Endometrium (tissue), 2 donors: ENCODE measurements around the gene ABCA4.
A peak's percentile ranks its signal among the peaks of the same experiment; 100 is the strongest.

Source experiments
- FAIRE-seq: peaks from 2 replicates; lab custom pipeline; 2012; peaks lifted over from hg19 to GRCh38; lab: Jason Lieb, UNC
- donor health status: control.
- donor health status: control.

Gene ABCA4

DNA sequence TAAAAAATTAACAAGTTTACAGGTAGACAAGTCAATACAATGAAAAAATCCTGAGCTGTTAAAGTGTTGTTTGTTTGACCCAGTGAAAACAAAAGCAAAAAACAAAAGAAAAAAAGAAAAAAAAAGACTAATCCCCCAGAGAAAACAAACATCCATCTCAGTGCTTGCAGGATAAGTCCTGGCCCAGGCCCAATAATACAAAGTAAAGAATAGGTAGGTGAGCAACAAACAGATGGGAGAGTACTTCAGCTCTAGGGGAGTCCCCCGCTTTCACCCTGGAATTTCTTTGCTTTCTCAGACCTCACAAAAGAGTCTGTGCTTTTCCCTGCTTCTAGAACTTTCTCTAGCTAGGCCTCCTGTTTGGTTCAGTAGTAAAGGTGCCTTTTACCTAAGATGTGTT is 70.3 kb downstream of the ABCA4 start:
- no peak for FAIRE-seq

DNA sequence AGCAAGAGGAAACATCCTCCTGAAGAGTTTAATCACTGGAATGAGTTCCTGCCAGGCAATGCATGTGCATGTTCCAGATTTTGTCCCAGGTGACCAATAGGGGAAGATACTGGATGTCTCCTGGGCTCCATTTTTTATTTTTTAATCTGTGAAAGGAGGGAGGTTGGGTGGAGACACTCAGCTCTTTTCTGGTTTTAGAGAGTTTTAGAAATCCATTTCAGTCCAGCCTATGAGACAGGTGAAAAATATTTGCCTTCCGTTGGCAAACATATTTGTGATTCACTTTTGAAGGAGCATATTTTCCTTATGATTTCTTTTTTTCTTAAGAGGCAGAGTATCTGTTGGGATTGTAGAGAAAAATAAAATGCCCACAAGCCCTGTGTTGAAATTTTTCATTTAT is 70.7 kb downstream of the ABCA4 start:
- no peak for FAIRE-seq

DNA sequence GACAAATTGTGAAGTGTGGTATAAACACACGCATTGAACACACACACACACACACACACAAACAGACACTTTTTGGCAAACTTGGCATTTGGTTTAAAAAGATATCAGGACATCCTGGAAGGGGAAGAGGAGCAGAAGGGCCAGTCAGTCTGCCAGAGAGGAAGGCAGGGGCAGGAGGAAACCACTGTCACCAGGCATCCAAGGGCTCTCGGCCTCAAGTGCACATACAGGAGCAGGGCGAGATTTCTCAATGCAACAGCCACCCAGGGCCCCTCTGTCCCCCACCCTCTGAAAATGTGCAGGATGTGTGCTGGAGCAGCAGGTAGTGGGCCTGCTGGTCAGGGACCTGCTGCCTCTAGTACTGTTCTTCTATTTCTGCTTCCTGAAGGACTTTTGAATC is 71.2 kb downstream of the ABCA4 start:
- FAIRE-seq, result no peak

DNA sequence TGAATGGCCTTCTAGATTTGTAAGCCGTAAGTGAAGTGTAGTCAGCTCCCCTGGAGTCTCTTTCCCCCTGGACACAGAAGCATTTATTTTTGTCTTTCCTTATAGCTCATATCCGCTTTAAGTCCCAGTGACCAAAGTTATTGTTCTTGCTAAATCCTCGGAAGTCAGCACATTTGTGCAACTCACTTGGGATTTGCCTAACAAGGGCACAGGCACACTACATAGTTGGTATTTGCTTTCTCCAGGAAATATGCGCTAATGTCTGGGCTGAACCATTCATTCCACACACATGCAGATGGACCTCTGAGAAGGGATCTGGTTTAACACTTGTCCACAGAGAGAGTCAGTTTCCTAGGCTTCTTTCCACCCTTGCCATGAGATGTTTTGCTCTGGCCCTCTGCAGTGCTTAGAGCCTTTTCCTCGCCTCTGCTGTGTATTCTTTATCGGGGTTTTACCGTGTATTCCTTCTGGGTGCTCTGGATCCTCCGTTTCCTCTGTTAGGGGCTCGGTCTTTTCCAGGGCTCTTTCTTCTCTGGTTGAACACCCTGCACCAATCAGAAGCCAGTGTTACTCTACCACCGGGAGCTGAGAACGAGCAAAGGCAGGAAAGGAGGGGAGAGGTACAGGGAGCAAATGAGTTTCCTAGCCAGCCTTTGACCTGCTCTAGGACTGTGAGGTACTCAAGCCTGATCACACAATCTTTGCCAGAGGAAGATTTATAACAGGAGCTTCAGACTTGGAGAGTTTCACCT is 72.4 kb downstream of the ABCA4 start:
- FAIRE-seq, result no peak

DNA sequence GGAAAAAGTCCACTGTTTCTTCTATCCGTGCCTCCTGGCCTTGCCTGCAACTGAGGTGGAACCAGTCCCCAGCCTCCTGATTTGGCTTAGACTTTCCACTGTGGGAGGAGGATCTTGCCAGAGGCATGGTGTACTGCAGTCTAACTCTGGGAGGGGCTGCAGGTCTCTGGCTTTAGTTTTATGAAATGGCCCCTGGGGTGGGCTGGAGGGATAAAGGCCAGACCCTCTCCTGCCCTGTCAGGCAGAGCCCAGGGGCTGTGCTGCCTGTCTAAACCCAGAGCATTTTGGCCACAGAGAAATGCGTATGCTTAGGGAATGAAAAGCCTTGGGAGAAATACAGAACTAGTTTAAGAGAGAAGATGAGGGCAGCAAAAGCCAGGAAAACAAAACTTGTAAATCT is 73.0 kb downstream of the ABCA4 start:
- no peak for FAIRE-seq

DNA sequence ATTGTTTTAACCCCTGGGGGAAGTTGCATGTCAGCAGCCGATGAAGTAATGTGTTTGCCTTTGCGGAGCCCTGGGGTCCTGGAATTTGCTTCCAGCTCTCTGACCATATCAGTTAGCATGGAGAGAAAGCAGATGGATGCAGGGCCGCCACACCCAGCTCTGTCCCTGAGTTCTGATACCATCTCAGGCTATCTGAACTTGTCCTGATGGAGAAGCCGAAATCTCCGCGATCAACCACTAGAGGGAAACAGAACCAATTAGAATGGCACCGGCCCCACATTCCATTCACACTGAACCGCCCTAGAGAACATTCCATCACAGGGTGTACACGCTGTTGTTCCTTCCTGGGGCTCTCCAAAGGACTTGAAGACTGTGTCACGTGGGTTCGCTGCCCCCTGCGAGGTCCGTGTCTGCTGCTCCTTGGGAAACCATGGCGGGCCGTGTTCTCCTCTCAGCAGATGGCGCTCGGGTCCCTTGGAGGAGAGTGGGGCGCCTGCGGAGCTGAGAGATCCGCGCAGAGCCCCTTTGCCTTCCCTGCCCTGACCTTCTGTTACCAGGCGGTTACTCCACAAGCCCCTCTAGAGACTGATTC is 75.4 kb downstream of the ABCA4 start:
- peak; percentile 81 for FAIRE-seq

DNA sequence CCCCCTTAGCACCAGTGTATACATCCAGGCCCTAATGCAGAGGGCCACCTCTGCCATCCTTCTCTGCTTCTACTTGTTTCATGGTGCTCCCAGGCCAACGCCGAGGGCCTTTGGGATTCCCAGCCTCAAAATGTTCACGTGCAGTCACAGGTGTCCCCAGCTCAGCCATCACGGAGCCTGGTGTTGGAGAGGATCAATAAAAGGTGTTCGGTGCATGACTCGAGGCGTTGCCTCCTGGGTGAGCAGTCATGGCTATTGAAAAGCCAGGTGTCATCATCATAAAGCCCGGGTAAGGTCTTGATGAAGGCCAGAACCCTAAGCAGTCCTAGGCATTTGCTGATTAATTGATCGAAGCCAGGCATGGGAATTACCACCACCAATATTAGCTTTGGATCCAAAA is 76.1 kb downstream of the ABCA4 start:
- no peak for FAIRE-seq

DNA sequence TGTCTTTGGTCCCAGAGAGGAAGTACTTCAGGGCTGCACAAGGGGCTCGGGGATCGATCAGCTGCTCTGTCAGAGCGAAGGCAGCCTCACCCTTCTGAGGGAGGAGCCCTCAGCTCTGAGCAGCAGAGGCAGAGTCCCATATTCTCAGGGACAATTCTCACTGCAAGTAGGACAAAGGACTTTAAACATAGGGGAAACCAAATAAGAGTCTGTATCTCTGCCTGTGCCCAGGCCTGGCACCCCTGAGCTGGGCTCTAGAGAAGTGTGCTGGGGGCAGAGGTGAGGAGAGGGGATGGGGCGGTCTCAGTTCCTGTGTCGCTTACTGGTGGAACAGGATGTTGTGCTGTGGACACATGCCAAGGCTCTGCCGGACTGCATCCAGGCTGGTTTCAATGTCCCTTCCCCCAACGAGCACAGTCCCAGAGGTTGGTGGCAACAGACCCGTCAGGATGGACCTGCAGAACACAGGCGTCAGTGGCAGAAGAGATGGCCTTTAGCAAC is 76.6 kb downstream of the ABCA4 start:
- FAIRE-seq, result no peak

DNA sequence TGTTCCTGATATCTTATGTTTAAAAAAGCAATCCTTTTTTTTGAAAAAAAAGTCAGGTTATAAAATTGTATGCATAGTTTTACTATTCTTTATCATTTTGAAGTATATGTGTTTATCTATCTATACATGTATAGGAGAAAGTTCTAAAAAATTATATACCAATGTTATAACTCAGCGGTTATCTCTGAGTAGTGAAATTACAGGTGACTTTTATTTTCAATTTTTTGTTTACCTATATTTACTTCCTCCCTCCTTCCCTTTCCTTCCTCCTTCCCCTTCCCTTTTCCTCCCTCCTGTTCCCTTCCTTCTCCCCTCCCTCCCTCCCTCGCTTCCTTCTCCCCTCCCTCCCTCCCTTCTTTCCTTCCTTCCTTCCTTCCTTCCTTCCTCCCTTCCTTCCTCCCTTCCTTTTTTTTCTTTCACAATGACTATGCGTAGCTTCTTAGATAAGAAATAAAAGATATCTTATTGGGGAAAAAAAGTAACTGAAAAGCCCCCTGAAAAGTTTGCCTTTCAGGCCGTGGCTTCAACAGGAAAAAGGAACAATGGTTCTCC is 77.1 kb downstream of the ABCA4 start:
- no peak for FAIRE-seq

DNA sequence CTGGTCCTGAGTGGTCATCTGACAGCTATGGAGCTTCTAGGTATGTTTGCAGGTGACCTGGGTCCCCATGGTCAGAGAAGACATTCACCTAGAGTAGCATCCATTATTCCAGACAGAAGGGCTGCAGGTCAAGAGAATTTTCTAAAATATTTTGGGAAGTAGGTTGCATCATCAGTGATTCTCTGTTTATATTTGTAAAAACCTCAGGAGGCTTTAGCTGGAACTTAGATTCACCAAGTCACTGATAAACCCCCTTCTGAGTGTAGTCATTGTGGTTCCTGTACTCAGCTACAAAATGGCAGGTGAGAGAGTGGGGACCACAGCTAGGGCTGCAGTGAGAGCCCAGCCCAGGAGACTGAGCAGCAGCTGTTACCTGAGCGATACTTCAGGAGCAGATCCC is 78.6 kb downstream of the ABCA4 start:
- FAIRE-seq, result no peak

DNA sequence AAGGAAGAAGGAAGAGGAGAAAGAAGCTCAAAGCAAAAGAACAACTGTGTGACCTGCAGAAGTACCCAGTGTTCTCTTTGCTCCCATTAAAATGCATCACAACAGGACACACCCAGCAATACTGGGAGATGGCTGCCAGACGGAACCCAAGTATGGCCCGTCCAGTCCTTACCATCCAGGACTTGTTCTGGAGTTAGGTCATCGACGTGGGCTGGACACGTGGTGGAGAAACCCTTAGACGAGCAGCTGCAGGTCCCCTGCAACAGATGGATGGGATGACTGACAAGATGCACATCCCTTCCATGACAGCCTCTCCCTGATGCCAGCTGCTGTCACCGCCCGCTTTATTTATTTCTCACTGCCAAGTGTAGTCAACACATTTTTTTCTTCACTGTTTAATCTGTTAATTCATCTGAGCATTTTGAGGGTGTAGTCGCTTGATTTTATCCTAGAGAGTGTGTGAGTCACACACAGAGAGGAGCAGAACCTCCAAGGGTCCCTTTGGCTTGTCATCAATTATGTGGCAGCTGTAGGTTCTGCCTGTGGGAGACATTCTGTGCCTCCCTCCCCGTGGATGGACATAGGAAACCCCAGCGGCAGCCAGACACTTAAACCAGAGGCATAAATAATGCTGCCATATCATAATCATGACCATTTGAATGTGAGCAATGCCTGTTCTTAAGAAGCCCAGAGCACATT is 80.9 kb downstream of the ABCA4 start:
- no peak for FAIRE-seq

DNA sequence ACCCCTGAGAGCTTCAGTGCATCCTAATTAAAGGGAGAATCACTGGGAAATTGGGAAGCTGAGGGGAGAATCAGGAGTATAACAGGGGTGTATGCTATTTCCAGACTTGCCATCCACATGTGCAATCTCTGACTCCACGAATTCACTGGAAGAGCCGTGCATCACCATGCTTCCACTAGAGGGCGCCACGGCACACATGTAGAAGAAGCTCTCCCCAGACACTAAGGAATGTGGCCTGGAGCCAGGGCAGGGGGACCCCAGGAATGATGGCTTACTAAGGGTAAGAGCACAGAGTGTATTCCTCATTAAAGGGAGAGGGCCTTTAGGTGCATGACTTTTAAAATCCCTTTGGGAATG is 81.5 kb downstream of the ABCA4 start:
- FAIRE-seq, result no peak

DNA sequence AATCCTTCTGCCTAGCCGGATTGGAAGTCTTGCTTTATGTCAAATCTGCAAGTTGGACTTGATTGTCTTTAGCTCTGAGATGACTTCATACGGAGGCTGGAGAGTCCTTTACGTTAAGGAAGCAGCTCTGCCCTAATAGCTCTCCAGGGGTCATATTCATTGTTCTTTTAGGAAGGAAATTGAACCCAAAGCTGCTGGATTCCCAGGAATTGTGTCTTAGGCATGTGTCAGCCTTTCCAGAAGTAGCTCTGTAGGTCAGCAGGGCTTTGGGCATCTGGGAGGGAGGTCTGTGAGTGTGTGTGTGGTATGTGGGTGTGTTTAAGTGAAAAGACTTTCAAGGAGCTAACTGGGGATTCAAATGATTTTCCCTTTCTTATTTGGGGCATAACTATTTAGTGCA is 82.4 kb downstream of the ABCA4 start:
- FAIRE-seq, result no peak

DNA sequence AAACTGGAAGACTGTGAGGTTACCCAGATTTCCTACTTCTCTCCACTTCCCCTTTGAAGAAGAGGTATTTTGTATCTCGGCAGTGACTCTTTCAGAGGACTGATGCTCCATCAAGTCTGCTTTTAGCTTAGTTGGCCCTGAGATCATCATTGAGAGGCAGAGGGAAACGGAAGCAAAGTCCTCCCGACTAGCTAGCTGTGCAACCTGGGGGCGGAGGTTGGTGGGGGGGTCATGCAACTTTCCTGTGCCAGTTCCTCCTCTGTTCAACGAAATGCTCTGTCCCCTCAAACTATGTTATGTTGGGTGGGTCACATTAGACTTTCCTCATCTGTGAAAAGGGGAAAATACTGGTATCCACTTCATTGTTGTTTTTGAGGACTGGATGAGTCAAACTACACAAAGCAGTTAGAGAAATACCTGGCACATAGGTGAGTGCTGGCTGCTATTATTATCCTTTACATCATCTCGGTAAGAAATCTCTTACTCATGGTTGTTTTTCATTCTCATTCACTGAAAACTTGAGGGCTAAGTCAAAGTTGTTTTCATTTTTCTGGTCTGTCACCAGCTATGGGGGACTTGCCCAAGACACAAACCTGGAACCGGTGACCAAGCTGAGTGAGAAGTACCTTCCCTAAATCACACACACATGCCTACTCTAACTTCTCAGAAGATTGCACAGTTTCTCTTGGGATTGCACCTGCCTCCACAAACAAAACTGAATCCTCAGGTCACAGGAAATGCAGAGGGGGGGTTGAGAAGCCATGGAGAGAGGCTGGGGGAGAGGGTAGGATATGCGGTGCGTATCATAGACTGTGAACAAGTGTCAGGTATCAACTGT is 83.3 kb downstream of the ABCA4 start:
- no peak for FAIRE-seq

DNA sequence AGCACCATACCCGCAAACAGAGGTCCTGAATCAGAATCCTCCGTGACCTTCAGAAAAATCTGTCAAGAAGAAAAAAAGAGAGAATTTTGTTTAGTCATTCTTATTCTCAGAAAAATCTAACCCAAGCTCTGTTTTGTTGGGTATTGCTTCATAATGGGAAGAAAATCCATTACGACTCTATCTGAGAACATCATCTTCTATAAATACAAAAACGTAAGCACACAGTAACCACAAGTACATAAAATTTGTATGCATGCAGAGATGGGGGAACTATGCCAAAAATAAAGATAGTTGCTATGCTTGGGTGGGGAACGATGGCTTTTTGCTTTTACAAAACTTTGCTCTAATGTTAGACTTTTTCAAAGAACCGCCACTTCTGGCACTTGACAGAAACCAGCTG is 84.2 kb downstream of the ABCA4 start:
- FAIRE-seq, result no peak

DNA sequence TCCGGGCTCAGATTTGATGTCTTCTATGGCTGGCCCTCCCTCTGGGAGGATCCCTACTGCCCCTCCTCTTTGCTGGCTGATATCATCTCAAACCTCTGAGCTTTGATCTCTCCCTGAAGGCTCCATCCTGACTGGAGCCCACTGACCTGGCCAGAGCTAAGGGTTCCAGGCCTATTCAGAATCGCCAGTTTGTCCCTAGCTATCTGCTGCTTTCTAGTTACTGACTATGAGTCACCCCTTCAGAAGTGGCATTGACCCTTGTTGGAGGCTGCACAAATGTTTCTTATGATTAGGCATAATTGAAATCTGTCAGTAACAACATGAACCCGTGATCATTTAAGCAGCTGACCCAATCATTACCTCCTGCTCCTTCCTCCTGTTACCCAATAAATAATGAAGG is 87.1 kb downstream of the ABCA4 start:
- no peak for FAIRE-seq

DNA sequence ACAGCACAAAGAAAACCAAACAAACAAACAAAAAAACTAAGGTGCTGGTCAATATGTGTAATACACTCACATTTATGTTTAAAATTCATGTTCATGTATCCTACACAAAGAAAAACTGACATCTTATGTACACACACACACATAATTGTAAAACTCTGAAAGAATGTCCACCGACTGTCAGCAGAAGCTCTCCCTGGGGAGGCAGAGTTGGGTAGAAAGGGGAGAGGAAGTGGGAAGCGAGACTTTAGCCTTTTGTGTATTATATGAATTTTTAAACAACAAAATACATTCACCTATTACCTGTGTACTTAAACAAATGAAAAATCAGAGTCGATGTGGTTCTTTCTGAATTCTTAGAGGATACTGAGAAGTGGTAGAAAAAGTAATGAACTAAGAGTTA is 88.3 kb downstream of the ABCA4 start:
- no peak for FAIRE-seq

DNA sequence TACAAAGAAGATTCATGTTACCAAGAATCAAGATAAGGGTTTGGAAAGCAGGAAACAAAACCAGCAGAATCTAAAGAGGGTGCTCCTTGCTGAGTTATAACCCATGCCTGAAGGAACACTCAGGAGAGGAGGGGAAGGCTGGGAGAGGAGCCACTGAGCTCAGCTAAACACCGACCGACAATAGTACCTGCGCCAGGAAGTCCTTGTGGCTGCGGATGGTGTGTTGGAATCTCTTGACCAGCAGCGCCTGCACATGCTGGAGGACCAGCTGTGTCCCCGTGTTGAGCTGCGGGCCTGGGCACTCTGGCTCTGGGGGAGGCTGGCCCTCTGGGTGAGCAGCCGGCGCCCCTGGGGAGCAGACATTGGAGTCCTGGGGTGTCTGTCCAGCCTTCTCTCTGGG is 89.4 kb downstream of the ABCA4 start:
- FAIRE-seq, result no peak

DNA sequence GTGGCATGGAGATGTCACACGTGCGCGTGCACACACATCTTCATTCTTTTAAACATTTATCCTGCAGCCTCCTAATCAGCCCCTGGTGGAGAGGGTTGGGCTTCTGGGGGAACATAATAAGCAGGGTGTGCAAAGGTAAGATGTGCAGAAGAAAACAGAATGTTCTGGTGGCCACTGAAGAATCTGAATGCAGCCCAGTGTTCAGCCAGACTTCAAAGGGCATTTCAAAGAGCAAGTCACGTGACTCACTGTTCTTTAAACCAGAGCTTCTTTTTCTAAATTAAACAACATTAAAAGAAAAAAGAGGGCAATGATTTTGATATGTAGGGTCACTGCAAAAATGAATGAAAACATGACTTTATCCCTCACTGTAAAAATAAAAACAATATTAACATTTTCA is 89.8 kb downstream of the ABCA4 start:
- FAIRE-seq, result peak; percentile 90

DNA sequence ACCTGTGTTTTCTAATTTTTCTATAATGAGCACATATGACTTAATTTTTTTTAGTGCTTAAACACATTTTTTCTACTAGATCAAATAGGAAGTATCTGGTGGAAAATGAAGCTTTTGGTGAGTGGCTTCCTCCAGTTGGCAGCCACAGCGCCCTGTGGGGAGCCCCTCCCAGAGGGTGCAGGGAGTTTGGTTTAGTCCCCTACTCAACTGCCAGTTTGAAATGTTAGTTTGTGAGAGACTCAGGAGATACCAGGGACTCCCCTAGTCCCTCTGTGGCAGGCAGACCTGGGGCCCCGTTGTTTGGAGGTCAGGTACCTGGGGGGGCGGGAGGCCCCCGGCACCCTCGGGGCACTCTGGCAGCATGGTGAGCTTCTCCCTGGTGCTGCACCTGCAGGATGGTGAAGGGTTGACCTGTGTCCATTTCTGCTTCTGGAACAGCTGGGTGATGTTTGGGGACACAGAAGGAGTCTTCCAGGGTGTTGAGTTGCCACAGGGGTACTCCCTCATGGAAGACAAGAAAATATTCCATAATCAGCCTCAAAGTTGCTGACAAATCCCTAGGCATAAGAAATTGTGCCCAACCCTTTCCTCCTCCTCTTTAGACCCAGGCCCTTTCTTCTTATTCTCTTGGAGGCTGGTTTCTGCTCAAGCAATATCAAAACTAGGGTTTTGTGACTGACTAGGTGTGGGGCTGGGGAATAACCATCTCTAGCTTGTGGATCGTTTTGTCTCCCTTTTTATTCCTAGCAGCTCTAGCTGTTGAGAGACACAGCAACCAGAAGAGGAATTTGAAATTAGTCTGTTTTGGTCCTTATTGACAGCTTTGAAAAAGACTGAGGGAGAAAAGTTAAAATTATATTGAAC is 91.6 kb downstream of the ABCA4 start:
- FAIRE-seq, result no peak
